Smooth muscle cell (in vitro differentiated cells): ENCODE measurements around the gene MAP3K14. TPM values are rescaled to one million over a fixed set of nuclear protein-coding genes. Genes with fewer than 3 reads are reported as not detected.

Experiments
- DNase-seq: peaks from one replicate; lab custom pipeline; 2025; ENCODE audit not compliant: unreplicated experiment; lab: John Stamatoyannopoulos, UW
- H2AFZ ChIP-seq: fragments of 200-600 bp; sonication (generic); 2 replicates; pipeline ENCODE4 v1.6.0; 2016; ENCODE audit warnings: antibody characterized with exemption, low read depth, mild to moderate bottlenecking
- H3F3A ChIP-seq: fragments of 200-600 bp; sonication (generic); 2 replicates; pipeline ENCODE4 v1.6.0; 2017; ENCODE audit warnings: antibody characterized with exemption, low read depth
- H3K27ac ChIP-seq: fragments of 200-600 bp; sonication (generic); 2 replicates; pipeline ENCODE4 v1.5.1; 2016; ENCODE audit warnings: low read depth, mild to moderate bottlenecking
- H3K27me3 ChIP-seq: fragments of 200-600 bp; sonication (generic); 2 replicates; pipeline ENCODE4 v1.6.1; 2016; ENCODE audit warnings: low read depth, mild to moderate bottlenecking
- H3K36me3 ChIP-seq: fragments of 200-600 bp; sonication (generic); 2 replicates; pipeline ENCODE4 v1.5.1; 2016; ENCODE audit warnings: low read depth
- H3K4me1 ChIP-seq: fragments of 200-600 bp; sonication (generic); 2 replicates; pipeline ENCODE4 v1.5.1; 2016; ENCODE audit warnings: low read depth
- H3K4me2 ChIP-seq: fragments of 200-600 bp; sonication (generic); 2 replicates; pipeline ENCODE4 v1.6.0; 2016; ENCODE audit warnings: mild to moderate bottlenecking
- H3K4me3 ChIP-seq: fragments of 200-600 bp; sonication (generic); 2 replicates; pipeline ENCODE4 v1.5.1; 2016; ENCODE audit warnings: mild to moderate bottlenecking
- H3K79me2 ChIP-seq: fragments of 200-600 bp; sonication (generic); 2 replicates; pipeline ENCODE4 v1.6.0; 2016; ENCODE audit warnings: low read depth, mild to moderate bottlenecking
- H3K9ac ChIP-seq: fragments of 200-600 bp; sonication (generic); 2 replicates; pipeline ENCODE4 v1.6.0; 2016; ENCODE audit warnings: low read depth
- H3K9me3 ChIP-seq: fragments of 200-600 bp; sonication (generic); replicated peaks from 2 replicates; pipeline ENCODE4 v1.5.1; 2016; ENCODE audit warnings: low read depth
- H4K20me1 ChIP-seq: fragments of 200-600 bp; sonication (generic); 2 replicates; pipeline ENCODE4 v1.6.0; 2016; ENCODE audit warnings: low read depth
- WGBS: methylation state at CpG from one replicate; pipeline ENCODE4 v1.1.7; 2016; ENCODE audit warnings: low lambda C conversion rate; 5-methylcytosine and 5-hydroxymethylcytosine counted together
- polyA plus RNA-seq: library from polyadenylated mRNA; unstranded; fragments of >200 nt; fragmentation: Nextera tagmentation; extraction: Ambion mirVana; gene quantifications from 2 replicates; pipeline ENCODE4 v1.2.1, GENCODE V29; 2016
- total RNA-seq: library from RNA; depleted of rRNA; stranded (reverse); fragments of >200 nt; gene quantifications from 2 replicates; pipeline ENCODE4 v1.2.3, GENCODE V29; 2014
- TF ChIP-seq, protein P1 (sequence below): fragments of 200-600 bp; sonication (generic); IDR thresholded peaks from 2 replicates; pipeline ENCODE4 v1.5.1; 2017; ENCODE audit warnings: borderline replicate concordance, mild to moderate bottlenecking, antibody characterized with exemption; ENCODE audit not compliant: insufficient read depth, poor library complexity, severe bottlenecking

The MAP3K14 gene
- total and polyA plus RNA-seq, 2 experiments from 2014 or later = 1.7 to 1.8 TPM

DNA sequence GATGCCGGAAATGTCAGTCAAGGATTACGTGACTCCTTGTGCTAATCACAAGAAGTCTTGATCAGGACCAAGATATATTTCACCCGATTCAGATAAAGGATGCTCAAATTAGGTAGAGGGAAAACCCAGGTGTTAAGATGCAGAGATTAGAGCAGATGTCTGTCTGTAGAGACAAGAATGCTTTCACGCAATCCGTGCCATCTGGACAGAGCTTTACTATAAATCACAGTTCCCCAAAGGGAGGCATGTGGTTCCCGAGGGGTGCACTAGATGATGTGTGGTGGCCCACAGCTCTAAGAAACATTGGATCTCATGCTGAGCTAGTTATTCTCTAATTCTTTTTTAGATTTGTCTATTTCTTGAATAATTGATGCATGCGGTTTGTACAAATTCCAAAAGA, 9.8 kb upstream of the MAP3K14 start:
- H3K4me1 ChIP-seq = no peaks in the 10 kb centered on the region
- H3K4me3 ChIP-seq = no peak overlapping the region
- H3K4me2 ChIP-seq = no peak overlapping the region
- H3K9ac ChIP-seq = no peak overlapping the region
- peaks cover 3% of the 10 kb centered on the region for H3F3A ChIP-seq
- TF ChIP-seq, protein P1, sequence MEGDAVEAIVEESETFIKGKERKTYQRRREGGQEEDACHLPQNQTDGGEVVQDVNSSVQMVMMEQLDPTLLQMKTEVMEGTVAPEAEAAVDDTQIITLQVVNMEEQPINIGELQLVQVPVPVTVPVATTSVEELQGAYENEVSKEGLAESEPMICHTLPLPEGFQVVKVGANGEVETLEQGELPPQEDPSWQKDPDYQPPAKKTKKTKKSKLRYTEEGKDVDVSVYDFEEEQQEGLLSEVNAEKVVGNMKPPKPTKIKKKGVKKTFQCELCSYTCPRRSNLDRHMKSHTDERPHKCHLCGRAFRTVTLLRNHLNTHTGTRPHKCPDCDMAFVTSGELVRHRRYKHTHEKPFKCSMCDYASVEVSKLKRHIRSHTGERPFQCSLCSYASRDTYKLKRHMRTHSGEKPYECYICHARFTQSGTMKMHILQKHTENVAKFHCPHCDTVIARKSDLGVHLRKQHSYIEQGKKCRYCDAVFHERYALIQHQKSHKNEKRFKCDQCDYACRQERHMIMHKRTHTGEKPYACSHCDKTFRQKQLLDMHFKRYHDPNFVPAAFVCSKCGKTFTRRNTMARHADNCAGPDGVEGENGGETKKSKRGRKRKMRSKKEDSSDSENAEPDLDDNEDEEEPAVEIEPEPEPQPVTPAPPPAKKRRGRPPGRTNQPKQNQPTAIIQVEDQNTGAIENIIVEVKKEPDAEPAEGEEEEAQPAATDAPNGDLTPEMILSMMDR = no peak
- no peak for DNase-seq
- no peaks in the 10 kb centered on the region for H3K79me2 ChIP-seq
- H3K9me3 ChIP-seq = no peaks in the 10 kb centered on the region
- H3K27me3 ChIP-seq = no peaks in the 10 kb centered on the region
- no peaks in the 10 kb centered on the region for H3K36me3 ChIP-seq
- no peak overlapping the region for H3K27ac ChIP-seq
- no peaks in the 10 kb centered on the region for H4K20me1 ChIP-seq
- 91% methylated on average over 7 of the region's 7 CpGs for WGBS
- no peak overlapping the region for H2AFZ ChIP-seq

DNA sequence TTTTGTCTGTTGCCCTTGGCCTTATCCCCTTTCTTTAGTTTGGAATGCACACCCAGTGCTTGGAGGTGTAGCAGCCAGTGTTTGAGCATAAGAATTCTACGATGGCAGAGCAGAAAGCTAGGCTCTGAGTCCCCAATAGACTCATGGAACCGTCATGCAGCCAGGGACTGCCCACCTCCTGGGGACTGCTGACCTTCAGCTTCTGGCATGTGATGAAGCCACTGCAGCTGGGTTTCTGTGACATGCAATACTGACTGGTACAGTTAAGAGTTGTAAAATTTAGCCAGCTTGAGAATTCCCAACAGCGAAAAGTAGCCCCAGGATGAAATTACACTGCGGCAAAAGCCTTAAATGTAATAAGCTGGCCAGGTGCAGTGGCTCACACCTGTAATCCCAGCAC, 9.0 kb upstream of the MAP3K14 start:
- Histone ChIP-seq H3K27me3 (no peaks in the 10 kb centered on the region), H2AFZ (no peak overlapping the region), H3F3A (peaks cover 3% of the 10 kb centered on the region), H3K9me3 (no peaks in the 10 kb centered on the region), H4K20me1 (no peaks in the 10 kb centered on the region), H3K79me2 (no peaks in the 10 kb centered on the region), H3K36me3 (no peaks in the 10 kb centered on the region), H3K4me1 (no peaks in the 10 kb centered on the region), H3K4me3 (no peak overlapping the region), H3K27ac (no peak overlapping the region), H3K4me2 (no peak overlapping the region), H3K9ac (no peak overlapping the region)
- no peak for DNase-seq
- TF ChIP-seq, protein P1 = no peak
- 53% methylated on average over 4 of the region's 4 CpGs for WGBS

DNA sequence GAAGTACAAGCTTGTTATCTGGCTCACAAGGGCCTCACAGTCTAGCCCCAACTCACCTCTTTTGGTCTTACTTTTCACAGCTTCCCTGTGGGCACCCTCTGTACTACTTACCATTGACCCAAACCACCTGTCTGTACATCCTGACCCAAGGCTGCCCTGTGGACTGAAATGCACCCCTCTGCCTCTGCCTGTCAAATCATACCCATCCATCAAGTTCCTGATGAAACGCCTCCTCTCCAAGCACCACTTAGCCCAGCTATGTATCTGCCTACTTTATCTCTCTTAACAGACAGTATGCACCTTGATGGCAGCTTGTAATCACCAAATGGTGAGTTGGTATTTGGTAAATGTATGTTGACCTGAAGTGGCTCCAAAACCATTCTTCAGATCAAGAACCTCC, 7.5 kb upstream of the MAP3K14 start:
- no peak overlapping the region for H3K4me3 ChIP-seq

DNA sequence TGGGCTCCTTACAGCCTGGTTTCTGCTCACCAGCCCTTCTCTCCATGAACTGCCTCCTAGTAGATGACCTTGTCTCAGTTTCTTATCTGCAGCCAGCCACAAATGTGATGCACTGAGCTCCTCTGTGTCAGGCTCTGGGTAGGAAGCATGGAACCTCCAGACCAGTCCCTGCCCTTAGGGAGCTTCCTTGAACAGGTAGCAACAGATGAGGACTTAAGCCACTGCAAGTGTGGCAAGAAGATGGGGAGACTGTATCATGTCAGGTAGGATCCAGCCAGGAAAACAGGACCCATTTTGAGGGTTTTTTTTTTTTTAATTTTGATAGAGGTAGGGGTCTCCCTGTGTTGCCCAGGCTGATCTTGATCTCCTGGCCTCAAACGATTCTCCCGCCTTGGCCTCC, 5.3 kb upstream of the MAP3K14 start:
- no peak overlapping the region for H3K27ac ChIP-seq
- WGBS = 100% methylated on average over 2 of the region's 2 CpGs
- no peaks in the 10 kb centered on the region for H3K9me3 ChIP-seq
- no peaks in the 10 kb centered on the region for H4K20me1 ChIP-seq
- no peaks in the 10 kb centered on the region for H3K27me3 ChIP-seq
- no peak overlapping the region for H3K4me3 ChIP-seq
- H3F3A ChIP-seq = peaks cover 19% of the 10 kb centered on the region
- no peak overlapping the region for H3K9ac ChIP-seq
- DNase-seq = no peak
- no peaks in the 10 kb centered on the region for H3K36me3 ChIP-seq
- no peaks in the 10 kb centered on the region for H3K79me2 ChIP-seq
- TF ChIP-seq, protein P1 = no peak
- no peak overlapping the region for H2AFZ ChIP-seq
- H3K4me2 ChIP-seq = no peak overlapping the region
- peaks cover 4% of the 10 kb centered on the region for H3K4me1 ChIP-seq

More for the DNA sequence above, 7.5 kb upstream of the MAP3K14 start:
- Histone ChIP-seq H3F3A (peaks cover 9% of the 10 kb centered on the region), H3K4me2 (no peak overlapping the region), H3K36me3 (no peaks in the 10 kb centered on the region), H3K4me1 (no peaks in the 10 kb centered on the region), H3K27me3 (no peaks in the 10 kb centered on the region), H3K79me2 (no peaks in the 10 kb centered on the region), H3K27ac (no peak overlapping the region), H4K20me1 (no peaks in the 10 kb centered on the region), H2AFZ (no peak overlapping the region), H3K9ac (no peak overlapping the region), H3K9me3 (no peaks in the 10 kb centered on the region)
- TF ChIP-seq, protein P1 = no peak
- 92% methylated on average over 1 of the region's 1 CpG for WGBS
- no peak for DNase-seq
